Measurements from ENCODE around the gene GPATCH2L.

The GPATCH2L gene

DNA sequence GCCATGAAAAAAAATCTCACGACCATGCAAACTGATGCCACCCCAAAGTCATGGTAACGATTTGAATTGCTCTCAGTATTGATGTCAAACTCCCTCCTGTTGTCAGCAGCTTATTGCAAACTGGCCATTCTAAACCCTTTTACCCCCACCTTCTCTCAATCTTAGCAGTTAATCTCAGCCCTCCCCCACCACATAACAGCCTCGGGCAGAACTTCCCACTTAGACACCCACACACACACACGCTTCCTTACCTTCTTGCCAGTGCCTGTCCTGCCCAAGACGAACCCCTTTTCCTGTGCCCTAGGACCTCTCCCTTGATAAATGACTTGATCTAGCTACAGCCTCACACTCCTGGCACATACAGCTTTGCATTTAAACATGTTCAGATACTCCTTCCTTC is 56.6 kb downstream of the GPATCH2L start:
- H3K4me3 ChIP-seq (ENCODE audit: low read length): no peak overlapping the region
- peaks cover 6% of the 10 kb centered on the region; the same call in 1 of the 2 replicates for H4K20me1 ChIP-seq (ENCODE audit: insufficient read depth, low read length)
- no peaks in the 10 kb centered on the region for H3K27me3 ChIP-seq (ENCODE audit: low read depth, low read length)
- no peak overlapping the region for H3K9ac ChIP-seq (ENCODE audit: low read length)
- TF ChIP-seq, protein P1, sequence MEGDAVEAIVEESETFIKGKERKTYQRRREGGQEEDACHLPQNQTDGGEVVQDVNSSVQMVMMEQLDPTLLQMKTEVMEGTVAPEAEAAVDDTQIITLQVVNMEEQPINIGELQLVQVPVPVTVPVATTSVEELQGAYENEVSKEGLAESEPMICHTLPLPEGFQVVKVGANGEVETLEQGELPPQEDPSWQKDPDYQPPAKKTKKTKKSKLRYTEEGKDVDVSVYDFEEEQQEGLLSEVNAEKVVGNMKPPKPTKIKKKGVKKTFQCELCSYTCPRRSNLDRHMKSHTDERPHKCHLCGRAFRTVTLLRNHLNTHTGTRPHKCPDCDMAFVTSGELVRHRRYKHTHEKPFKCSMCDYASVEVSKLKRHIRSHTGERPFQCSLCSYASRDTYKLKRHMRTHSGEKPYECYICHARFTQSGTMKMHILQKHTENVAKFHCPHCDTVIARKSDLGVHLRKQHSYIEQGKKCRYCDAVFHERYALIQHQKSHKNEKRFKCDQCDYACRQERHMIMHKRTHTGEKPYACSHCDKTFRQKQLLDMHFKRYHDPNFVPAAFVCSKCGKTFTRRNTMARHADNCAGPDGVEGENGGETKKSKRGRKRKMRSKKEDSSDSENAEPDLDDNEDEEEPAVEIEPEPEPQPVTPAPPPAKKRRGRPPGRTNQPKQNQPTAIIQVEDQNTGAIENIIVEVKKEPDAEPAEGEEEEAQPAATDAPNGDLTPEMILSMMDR (IDR thresholded peaks at IDR 0.05; ENCODE audit: low read depth, low read length): no peak
- TF ChIP-seq EZH2phosphoT487 (IDR thresholded peaks at IDR 0.05; ENCODE audit: low read depth): no peak
- no peaks in the 10 kb centered on the region for H3K79me2 ChIP-seq (ENCODE audit: low read length)
- no peak overlapping the region for H3K27ac ChIP-seq (ENCODE audit: low read length)
- H3K9me3 ChIP-seq (ENCODE audit: insufficient read depth, low read length): no peaks in the 10 kb centered on the region
- peaks cover 18% of the 10 kb centered on the region for H3K36me3 ChIP-seq (replicated peaks; ENCODE audit: low read depth, low read length)
- no peak overlapping the region for H2AFZ ChIP-seq (ENCODE audit: low read depth, low read length)
- peaks cover 11% of the 10 kb centered on the region for H3K4me1 ChIP-seq (ENCODE audit: low read length)
- H3K4me2 ChIP-seq (ENCODE audit: low read length): no peak overlapping the region

GRCh38 chr14:76212242-76212641 is 60.5 kb downstream of the GPATCH2L start:
- Histone ChIP-seq H4K20me1 (ENCODE audit: insufficient read depth, low read length) (peaks cover 6% of the 10 kb centered on the region; the same call in 1 of the 2 replicates), H3K27ac (ENCODE audit: low read length) (no peak overlapping the region), H3K36me3 (replicated peaks; ENCODE audit: low read depth, low read length) (peaks cover 3% of the 10 kb centered on the region), H3K4me1 (ENCODE audit: low read length) (peaks cover 6% of the 10 kb centered on the region), H3K4me3 (ENCODE audit: low read length) (no peak overlapping the region), H3K4me2 (ENCODE audit: low read length) (no peak overlapping the region), H3K27me3 (ENCODE audit: low read depth, low read length) (no peaks in the 10 kb centered on the region), H3K79me2 (ENCODE audit: low read length) (no peaks in the 10 kb centered on the region), H2AFZ (ENCODE audit: low read depth, low read length) (no peak overlapping the region), H3K9me3 (ENCODE audit: insufficient read depth, low read length) (no peaks in the 10 kb centered on the region), H3K9ac (ENCODE audit: low read length) (no peak overlapping the region)
- TF ChIP-seq, protein P1 (IDR thresholded peaks at IDR 0.05; ENCODE audit: low read depth, low read length): no peak
- no peak for TF ChIP-seq EZH2phosphoT487 (IDR thresholded peaks at IDR 0.05; ENCODE audit: low read depth)

DNA sequence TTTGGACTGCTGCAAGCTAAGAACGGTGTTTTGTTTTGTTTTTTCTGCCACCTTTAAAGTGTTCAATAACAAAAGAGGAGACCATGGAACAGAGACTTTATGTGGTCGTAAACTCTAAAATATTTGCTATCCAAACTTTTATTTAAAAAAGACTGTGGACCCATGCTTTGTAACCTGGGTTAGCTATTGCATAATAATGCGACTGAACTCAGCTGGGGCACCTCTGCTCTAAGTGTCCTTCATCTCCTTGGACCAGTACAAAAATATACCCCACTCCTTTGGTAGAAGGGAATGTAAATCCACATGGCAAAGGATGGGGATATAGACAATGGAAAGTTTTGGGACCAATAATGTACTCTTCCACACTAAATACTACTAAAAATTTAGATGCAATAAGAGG is 65.5 kb downstream of the GPATCH2L start:
- H3K27ac ChIP-seq (ENCODE audit: low read length): no peak overlapping the region
- peaks cover 6% of the 10 kb centered on the region for H3K4me1 ChIP-seq (ENCODE audit: low read length)
- no peak overlapping the region for H3K4me3 ChIP-seq (ENCODE audit: low read length)
- no peaks in the 10 kb centered on the region for H3K79me2 ChIP-seq (ENCODE audit: low read length)
- TF ChIP-seq, protein P1 (IDR thresholded peaks at IDR 0.05; ENCODE audit: low read depth, low read length): no peak
- TF ChIP-seq EZH2phosphoT487 (IDR thresholded peaks at IDR 0.05; ENCODE audit: low read depth): no peak
- H3K9ac ChIP-seq (ENCODE audit: low read length): no peak overlapping the region
- no peaks in the 10 kb centered on the region for H3K27me3 ChIP-seq (ENCODE audit: low read depth, low read length)
- H2AFZ ChIP-seq (ENCODE audit: low read depth, low read length): no peak overlapping the region
- no peaks in the 10 kb centered on the region for H4K20me1 ChIP-seq (ENCODE audit: insufficient read depth, low read length)
- H3K9me3 ChIP-seq (ENCODE audit: insufficient read depth, low read length): no peaks in the 10 kb centered on the region
- H3K36me3 ChIP-seq (replicated peaks; ENCODE audit: low read depth, low read length): peaks cover 2% of the 10 kb centered on the region
- H3K4me2 ChIP-seq (ENCODE audit: low read length): no peak overlapping the region

DNA sequence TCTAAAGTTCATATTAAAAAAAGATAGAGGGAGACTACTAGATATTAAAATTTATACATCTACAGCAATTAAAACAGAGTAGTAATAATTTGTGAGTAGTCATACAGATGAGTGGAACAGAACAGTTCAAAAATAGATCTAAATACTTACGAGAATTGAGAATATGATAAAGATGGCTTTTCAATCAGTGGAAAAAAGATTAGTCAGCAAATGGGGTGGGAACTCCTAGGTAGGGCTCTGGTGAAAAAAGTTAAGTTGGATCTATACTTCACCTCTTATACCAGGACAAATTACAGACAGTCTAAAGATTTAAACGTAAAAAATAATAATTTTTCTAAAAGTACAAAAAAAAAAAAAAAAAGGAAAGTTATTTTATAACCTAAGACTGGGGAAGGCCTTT is 66.9 kb downstream of the GPATCH2L start:
- Histone ChIP-seq H3K36me3 (replicated peaks; ENCODE audit: low read depth, low read length) (no peaks in the 10 kb centered on the region), H2AFZ (ENCODE audit: low read depth, low read length) (no peak overlapping the region), H3K4me1 (ENCODE audit: low read length) (no peaks in the 10 kb centered on the region), H3K9me3 (ENCODE audit: insufficient read depth, low read length) (no peaks in the 10 kb centered on the region), H3K4me3 (ENCODE audit: low read length) (no peak overlapping the region), H4K20me1 (ENCODE audit: insufficient read depth, low read length) (no peaks in the 10 kb centered on the region), H3K9ac (ENCODE audit: low read length) (no peak overlapping the region), H3K4me2 (ENCODE audit: low read length) (no peak overlapping the region), H3K27ac (ENCODE audit: low read length) (no peak overlapping the region), H3K27me3 (ENCODE audit: low read depth, low read length) (no peaks in the 10 kb centered on the region), H3K79me2 (ENCODE audit: low read length) (no peaks in the 10 kb centered on the region)
- no peak for TF ChIP-seq EZH2phosphoT487 (IDR thresholded peaks at IDR 0.05; ENCODE audit: low read depth)
- TF ChIP-seq, protein P1 (IDR thresholded peaks at IDR 0.05; ENCODE audit: low read depth, low read length): no peak
